HG03103 (cell line): ENCODE data around the gene TNK1.

Experiments used
- ATAC-seq: cut with Tn5 transposase; IDR thresholded peaks from one replicate; pipeline ENCODE4 v1.9.1; 2021; ENCODE audit warnings: low read depth; ENCODE audit not compliant: unreplicated experiment

The TNK1 gene

GRCh38 chr17:7428557-7428956 is 47.7 kb downstream of the TNK1 start, which contains the start of gene SPEM3:
SPEM3 (plus strand) TSS chr17:7428857; CDS start chr17:7428903, 46 bp downstream.
- ATAC-seq = no peak

DNA sequence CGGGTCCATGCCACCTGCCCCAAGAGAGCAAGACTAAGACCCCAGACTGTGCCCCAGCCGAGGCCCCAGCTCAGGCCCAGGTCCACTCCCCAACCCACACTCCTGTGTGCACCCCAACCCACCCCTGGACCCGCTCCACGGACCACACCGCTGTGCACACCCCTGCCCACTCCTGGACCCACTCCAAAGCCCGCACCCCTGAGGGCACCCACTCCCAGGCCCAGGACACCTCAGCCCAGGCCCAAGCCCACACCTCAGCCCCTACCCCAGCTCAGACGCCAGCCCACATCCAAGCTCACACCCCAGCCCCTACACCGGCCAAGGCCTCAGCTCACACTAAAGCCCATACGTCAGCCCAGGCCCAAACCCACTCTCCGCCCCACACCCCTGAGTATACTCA is 48.8 kb downstream of the TNK1 start:
- ATAC-seq = no peak

DNA sequence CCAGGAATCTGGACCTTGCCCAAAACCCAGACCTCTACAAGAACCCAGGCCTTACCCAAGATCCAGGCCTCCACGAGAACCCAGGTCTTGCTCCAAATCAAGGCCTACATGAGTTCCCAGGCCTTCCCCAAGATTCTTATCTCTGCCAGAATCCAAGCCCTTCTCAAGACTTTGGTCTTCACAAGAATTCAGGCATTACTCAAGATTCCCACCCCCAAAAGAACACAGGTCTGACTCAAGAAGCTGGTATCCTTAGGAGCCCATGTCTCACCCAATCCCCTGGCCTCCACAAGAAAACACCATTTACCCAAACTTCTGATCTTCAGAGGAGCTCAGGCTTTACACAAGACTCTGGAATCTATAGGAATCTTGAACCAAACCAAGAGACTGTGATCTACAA is 50.3 kb downstream of the TNK1 start:
- no peak for ATAC-seq

DNA sequence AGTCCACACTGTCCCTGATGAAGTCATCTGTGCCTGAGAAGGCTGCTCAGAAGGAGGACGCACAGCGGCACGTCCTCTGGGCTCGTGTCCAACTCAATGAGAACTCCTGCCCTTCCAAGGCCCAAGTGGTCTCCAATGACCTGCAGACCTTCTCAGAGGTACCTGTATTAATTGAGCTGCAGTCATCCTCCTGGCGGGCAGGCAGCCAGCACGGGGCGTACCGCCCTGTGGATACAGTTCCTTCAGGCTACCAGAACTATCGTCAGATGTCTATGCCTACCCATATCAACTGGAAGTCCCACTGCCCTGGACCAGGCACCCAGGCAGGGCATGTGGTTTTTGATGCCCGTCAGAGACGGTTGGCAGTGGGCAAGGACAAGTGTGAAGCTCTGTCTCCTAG is 51.4 kb downstream of the TNK1 start:
- no peak for ATAC-seq

- ATAC-seq = peak; percentile 10
Measured at GRCh38 chr17:7435676-7436555, 55.0 kb downstream of the TNK1 start.

GRCh38 chr17:7436556-7437368 is 55.9 kb downstream of the TNK1 start:
- no peak for ATAC-seq

DNA sequence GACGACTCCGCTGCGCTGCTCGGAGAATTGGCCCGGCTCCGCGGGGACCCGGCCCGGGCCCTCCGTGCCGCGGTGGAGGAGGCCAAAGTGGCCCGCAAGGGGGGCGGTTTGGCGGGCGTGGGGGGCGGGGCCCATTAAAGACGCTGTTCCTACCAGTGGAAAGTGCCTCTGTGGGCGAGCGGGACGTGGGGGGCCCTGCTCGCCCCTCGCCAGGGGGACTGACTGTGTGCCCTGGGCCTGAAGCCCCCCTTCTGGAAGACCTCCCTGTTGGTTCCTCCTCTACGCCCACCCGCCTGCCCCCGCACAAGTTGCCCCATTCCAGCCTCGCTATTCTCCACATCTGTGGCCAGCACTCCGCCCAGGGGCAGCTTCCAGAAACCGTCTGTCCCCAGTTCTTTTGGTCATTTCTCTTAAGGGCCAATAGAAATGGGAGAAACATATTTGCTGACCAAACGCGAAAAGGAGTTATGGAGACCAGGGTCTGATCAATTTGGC is 56.5 kb downstream of the TNK1 start:
- ATAC-seq = no peak

DNA sequence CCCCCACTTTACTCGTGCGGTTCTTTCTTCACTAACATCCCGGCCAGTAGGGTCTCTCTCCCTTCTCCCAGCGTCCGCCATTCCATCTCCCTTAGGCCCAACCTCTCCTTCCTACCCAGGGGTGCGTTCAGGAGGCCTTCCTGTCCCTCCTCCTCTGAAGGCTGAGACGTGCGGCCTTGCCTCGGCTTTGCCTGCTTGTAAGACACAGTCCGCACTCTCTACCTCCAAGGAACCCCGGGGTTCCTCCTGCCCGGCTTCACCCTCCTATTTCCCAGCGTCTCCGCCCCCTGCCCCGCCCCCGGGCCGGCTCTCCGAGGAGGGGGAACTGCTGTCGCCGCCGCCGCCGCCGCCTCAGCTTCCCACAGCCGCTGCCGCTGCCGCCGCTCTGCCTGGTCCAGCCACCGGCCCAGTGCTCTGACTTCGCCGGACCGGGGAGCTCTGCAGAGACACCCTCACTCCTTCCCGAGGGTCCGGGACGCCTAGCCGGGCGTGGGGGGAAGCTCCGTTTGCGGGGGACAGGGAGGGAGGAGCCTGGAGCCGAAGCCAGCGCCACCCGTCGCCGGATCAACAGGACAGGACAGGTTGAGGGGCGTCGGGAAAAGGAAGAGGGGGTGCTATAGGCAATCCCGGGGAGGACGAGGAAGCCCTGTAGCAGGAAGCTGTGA is 57.2 kb downstream of the TNK1 start:
- no peak for ATAC-seq

DNA sequence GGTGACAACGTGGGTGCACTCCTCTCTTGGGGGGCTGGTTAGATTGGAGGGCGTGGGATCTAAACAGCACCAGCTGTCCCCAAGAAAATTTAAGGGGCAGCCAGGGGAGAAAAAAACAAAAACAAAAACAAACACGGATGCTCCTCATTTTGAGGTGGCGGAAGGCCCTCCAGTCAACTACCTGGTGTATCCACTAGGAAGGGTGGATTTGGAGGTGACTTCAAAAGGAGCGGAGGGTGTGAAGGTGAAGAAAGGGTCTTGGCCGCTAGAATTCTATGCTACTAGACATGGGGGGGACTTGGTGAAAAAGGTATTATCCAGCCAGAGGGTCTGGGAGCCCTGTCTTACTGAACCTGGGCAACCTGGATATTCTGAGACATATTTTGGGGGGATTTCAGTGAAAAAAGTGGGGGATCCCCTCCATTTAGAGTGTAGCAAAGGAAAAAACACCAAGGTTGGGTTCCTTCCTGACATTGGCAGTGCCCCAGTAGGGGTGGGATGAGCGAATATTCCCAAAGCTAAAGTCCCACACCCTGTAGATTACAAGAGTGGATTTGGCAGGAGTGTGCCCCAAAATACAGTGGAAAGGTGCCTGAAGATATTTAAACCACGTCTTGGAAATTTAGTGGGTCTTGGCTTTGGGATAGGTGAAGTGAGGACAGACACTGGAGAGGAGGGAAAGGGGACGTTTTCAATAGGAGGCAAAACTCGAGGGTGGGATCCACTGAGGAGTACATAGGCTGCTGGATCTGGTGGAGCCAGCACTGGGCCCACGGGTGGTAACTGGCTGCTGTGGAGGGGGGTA is 58.0 kb downstream of the TNK1 start:
- ATAC-seq = no peak
